HepG2 (cell line): ENCODE measurements around the gene AKR1C4. TPM values are rescaled to one million over a fixed set of nuclear protein-coding genes. Genes with fewer than 3 reads are reported as not detected.

ENCODE experiments used
- ARNT2 ChIP-seq: sonication (generic); formaldehyde crosslinking; IDR thresholded peaks from 2 replicates; pipeline ENCODE4 v1.8.0; 2022; ENCODE audit warnings: mild to moderate bottlenecking, low read depth, missing genetic modification reagents, moderate library complexity
- ARNTL ChIP-seq: sonication (generic); formaldehyde crosslinking; IDR thresholded peaks from 2 replicates; pipeline ENCODE4 v1.4.0; 2020; ENCODE audit warnings: mild to moderate bottlenecking, missing genetic modification reagents
- ATF6 ChIP-seq: sonication (generic); formaldehyde crosslinking; conservative IDR thresholded peaks from 2 replicates; pipeline ENCODE4 v1.4.0; 2020; ENCODE audit warnings: missing genetic modification reagents
- ATF7 ChIP-seq, 2 experiments: fragments of 450-650 bp in 1 of 2; sonication (generic) in 1 of 2; formaldehyde crosslinking in 1 of 2; IDR thresholded peaks; 2 replicates each; pipeline versions ENCODE4 v1.4.0 to v1.6.1; 2016 to 2020; ENCODE audit warnings: antibody characterized with exemption in 1 of 2, mild to moderate bottlenecking in 1 of 2, missing genetic modification reagents in 1 of 2
- CENPX ChIP-seq: sonication (generic); formaldehyde crosslinking; IDR thresholded peaks from 2 replicates; pipeline ENCODE4 v1.9.0; 2021; ENCODE audit warnings: mild to moderate bottlenecking, missing genetic modification reagents, moderate library complexity
- ERF ChIP-seq: IDR thresholded peaks from 2 replicates; pipeline ENCODE4 v1.6.1; 2018; ENCODE audit warnings: missing biosample characterization, missing genetic modification reagents
- EZH2 ChIP-seq: conservative IDR thresholded peaks from 2 replicates; pipeline ENCODE4 v1.6.1; 2012; ENCODE audit warnings: mild to moderate bottlenecking, low read depth, low read length, moderate library complexity
- FOXC1 ChIP-seq: sonication (generic); formaldehyde crosslinking; IDR thresholded peaks from 2 replicates; pipeline ENCODE4 v1.8.0; 2022; ENCODE audit warnings: mild to moderate bottlenecking, missing genetic modification reagents, borderline replicate concordance
- IKZF4 ChIP-seq: sonication (generic); formaldehyde crosslinking; IDR thresholded peaks from 2 replicates; pipeline ENCODE4 v1.5.1; 2020; ENCODE audit warnings: borderline replicate concordance, mild to moderate bottlenecking, low read depth, missing genetic modification reagents; ENCODE audit errors: not compliant biosample characterization
- KLF16 ChIP-seq, 2 experiments: sonication (generic) in 1 of 2; formaldehyde crosslinking in 1 of 2; IDR thresholded peaks; 2 replicates each; pipeline versions ENCODE4 v1.6.1 to v1.8.0; 2016 to 2023; ENCODE audit warnings: missing genetic modification reagents in 2 of 2, missing compliant biosample characterization in 1 of 2
- NFKBIZ ChIP-seq: IDR thresholded peaks from 2 replicates; pipeline ENCODE4 v1.6.1; 2018; ENCODE audit warnings: missing genetic modification reagents, missing compliant biosample characterization
- NR2F6 ChIP-seq, 2 experiments: IDR thresholded peaks; 2 replicates each; pipeline ENCODE4 v1.6.1; 2016; ENCODE audit warnings: antibody characterized with exemption in 1 of 2, mild to moderate bottlenecking in 1 of 2
- SP2 ChIP-seq: sonication (generic); formaldehyde crosslinking; IDR thresholded peaks from 2 replicates; pipeline ENCODE4 v1.5.1; 2020; ENCODE audit warnings: mild to moderate bottlenecking, missing genetic modification reagents
- SSRP1 ChIP-seq: IDR thresholded peaks from 2 replicates; pipeline ENCODE4 v1.6.1; 2016; ENCODE audit warnings: control low read depth
- ZFAT ChIP-seq: sonication (generic); formaldehyde crosslinking; conservative IDR thresholded peaks from 2 replicates; pipeline ENCODE4 v1.8.1; 2023; ENCODE audit warnings: missing genetic modification reagents, inconsistent platforms
- ZFP41 ChIP-seq: sonication (generic); formaldehyde crosslinking; IDR thresholded peaks from 2 replicates; pipeline ENCODE4 v1.4.0; 2020; ENCODE audit warnings: mild to moderate bottlenecking, missing genetic modification reagents, borderline replicate concordance
- ZNF75D ChIP-seq: sonication (generic); formaldehyde crosslinking; IDR thresholded peaks from 2 replicates; pipeline ENCODE4 v1.8.1; 2023; ENCODE audit warnings: missing genetic modification reagents, mild to moderate bottlenecking, borderline replicate concordance
- polyA plus RNA-seq, 8 experiments: library from polyadenylated mRNA; depleted of rRNA in 3 of 8; stranded (reverse) in 7 of 8; unstranded in 1 of 8; fragments of >200 nt; fragmentation: Illumina TruSeq in 4 of 8; extraction: Trizol in 4 of 8; gene quantifications; 2 replicates each; pipeline versions ENCODE4 v1.2.1 to v1.2.3, GENCODE V29; 2011 to 2016; ENCODE audit warnings: low read depth in 4 of 8, missing spikeins in 1 of 8, mixed read lengths in 1 of 8; ENCODE audit not compliant: insufficient read depth in 1 of 8
- total RNA-seq, 5 experiments: library from RNA; depleted of rRNA; stranded (reverse); fragments of >200 nt; fragmentation: Illumina TruSeq; extraction: Trizol; gene quantifications; 2 replicates each; pipeline ENCODE4 v1.2.3, GENCODE V29; 2016; ENCODE audit warnings: low read depth in 1 of 5
- TF ChIP-seq, protein P1 (sequence below): sonication (generic); formaldehyde crosslinking; IDR thresholded peaks from 2 replicates; pipeline ENCODE4 v1.8.0; 2022; ENCODE audit warnings: missing genetic modification reagents, mild to moderate bottlenecking, moderate library complexity, borderline replicate concordance
- TF ChIP-seq, protein P2 (sequence below): sonication (generic); formaldehyde crosslinking; IDR thresholded peaks from 2 replicates; pipeline ENCODE4 v1.4.0; 2020; ENCODE audit warnings: missing genetic modification reagents, mild to moderate bottlenecking, borderline replicate concordance
- TF ChIP-seq, protein P3 (sequence below), 2 experiments: fragments of 450-650 bp in 1 of 2; sonication (generic) in 1 of 2; formaldehyde crosslinking; IDR thresholded peaks; 2 replicates each; pipeline versions ENCODE4 v1.5.0 to v1.8.0; 2020 to 2022; ENCODE audit warnings: mild to moderate bottlenecking in 1 of 2, missing genetic modification reagents in 1 of 2

Gene AKR1C4
- total and polyA plus RNA-seq, 2 of the 13 experiments (the other 11 are each of a cell fraction or from before 2014, with no cell fraction given): 0.18 to 1.3 TPM

DNA sequence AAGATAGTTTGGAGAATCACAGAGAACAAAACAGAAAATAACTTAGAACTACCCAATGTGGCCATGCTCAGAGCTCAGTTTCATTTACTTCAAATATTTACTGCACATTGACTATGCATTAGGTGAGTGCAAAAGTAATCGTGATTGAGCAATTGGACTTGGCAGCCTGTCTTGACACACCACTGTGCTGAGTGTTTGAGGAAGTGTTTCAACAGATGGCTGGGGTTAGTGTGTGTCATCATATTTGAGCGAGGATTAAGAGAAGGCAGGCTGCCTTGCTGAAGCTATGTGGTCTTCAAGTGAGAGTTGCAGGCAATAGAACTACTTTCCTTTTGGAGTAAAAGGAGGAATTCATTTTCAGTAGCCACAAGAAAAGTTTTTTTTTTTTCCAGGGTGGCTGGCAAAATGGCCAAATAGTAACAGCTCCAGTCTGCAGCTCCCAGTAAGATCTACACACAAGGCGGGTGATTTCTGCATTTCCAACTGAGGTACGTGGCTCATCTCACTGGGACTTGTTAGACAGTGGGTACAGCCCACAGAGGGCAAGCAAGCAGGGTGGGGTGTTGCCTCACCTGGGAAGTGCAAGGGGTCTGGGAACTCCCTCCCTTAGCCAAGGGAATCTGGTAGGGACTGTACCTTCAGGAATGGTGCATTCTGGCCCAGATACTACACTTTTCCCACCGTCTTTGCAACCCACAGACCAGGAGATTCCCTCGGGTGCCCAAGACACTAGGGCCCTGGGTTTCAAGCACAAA is 37.6 kb downstream of the AKR1C4 start (continued):
- TF ChIP-seq ATF6 (CRISPR knock-in tag) (no peak), NFKBIZ (peak; percentile 82; the same call in 1 of the 2 replicates), KLF16 (CRISPR knock-in tag; IDR thresholded peaks at IDR 0.05) (peak in 1 of 2 experiments; percentile 61; a peak in 1 of 4 replicates), ZFAT (CRISPR knock-in tag) (no peak), EZH2 (no peak), ZNF75D (CRISPR knock-in tag) (no peak), ARNT2 (CRISPR knock-in tag) (0 out of 2 replicates have a peak, but pooled peaks have one; percentile 23), ZFP41 (CRISPR knock-in tag) (no peak), SSRP1 (CRISPR knock-in tag) (no peak), ERF (CRISPR knock-in tag) (peak; percentile 74), CENPX (no peak), IKZF4 (CRISPR knock-in tag) (no peak), FOXC1 (CRISPR knock-in tag) (no peak), NR2F6 (IDR thresholded peaks at IDR 0.05) (peak; percentile 57; the same call in 1 of the 2 replicates), NR2F6 (CRISPR knock-in tag; IDR thresholded peaks at IDR 0.05) (peak; percentile 58), ATF7 (IDR thresholded peaks at IDR 0.05) (no peak; the same call in 1 of the 2 replicates), ATF7 (CRISPR knock-in tag; IDR thresholded peaks at IDR 0.05) (no peak; the same call in 1 of the 2 replicates), ARNTL (CRISPR knock-in tag) (no peak; the same call in 1 of the 2 replicates), SP2 (CRISPR knock-in tag) (no peak)
- TF ChIP-seq, protein P1, sequence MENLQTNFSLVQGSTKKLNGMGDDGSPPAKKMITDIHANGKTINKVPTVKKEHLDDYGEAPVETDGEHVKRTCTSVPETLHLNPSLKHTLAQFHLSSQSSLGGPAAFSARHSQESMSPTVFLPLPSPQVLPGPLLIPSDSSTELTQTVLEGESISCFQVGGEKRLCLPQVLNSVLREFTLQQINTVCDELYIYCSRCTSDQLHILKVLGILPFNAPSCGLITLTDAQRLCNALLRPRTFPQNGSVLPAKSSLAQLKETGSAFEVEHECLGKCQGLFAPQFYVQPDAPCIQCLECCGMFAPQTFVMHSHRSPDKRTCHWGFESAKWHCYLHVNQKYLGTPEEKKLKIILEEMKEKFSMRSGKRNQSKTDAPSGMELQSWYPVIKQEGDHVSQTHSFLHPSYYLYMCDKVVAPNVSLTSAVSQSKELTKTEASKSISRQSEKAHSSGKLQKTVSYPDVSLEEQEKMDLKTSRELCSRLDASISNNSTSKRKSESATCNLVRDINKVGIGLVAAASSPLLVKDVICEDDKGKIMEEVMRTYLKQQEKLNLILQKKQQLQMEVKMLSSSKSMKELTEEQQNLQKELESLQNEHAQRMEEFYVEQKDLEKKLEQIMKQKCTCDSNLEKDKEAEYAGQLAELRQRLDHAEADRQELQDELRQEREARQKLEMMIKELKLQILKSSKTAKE (CRISPR knock-in tag): no peak
- TF ChIP-seq, protein P2, sequence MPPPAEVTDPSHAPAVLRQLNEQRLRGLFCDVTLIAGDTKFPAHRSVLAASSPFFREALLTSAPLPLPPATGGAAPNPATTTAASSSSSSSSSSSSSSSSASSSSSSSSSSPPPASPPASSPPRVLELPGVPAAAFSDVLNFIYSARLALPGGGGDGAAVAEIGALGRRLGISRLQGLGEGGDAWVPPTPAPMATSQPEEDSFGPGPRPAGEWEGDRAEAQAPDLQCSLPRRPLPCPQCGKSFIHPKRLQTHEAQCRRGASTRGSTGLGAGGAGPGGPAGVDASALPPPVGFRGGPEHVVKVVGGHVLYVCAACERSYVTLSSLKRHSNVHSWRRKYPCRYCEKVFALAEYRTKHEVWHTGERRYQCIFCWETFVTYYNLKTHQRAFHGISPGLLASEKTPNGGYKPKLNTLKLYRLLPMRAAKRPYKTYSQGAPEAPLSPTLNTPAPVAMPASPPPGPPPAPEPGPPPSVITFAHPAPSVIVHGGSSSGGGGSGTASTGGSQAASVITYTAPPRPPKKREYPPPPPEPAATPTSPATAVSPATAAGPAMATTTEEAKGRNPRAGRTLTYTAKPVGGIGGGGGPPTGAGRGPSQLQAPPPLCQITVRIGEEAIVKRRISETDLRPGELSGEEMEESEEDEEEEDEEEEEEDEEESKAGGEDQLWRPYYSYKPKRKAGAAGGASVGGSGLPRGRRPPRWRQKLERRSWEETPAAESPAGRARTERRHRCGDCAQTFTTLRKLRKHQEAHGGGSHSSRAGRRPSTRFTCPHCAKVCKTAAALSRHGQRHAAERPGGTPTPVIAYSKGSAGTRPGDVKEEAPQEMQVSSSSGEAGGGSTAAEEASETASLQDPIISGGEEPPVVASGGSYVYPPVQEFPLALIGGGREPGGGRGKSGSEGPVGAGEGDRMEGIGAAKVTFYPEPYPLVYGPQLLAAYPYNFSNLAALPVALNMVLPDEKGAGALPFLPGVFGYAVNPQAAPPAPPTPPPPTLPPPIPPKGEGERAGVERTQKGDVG (CRISPR knock-in tag): no peak
- TF ChIP-seq, protein P3, sequence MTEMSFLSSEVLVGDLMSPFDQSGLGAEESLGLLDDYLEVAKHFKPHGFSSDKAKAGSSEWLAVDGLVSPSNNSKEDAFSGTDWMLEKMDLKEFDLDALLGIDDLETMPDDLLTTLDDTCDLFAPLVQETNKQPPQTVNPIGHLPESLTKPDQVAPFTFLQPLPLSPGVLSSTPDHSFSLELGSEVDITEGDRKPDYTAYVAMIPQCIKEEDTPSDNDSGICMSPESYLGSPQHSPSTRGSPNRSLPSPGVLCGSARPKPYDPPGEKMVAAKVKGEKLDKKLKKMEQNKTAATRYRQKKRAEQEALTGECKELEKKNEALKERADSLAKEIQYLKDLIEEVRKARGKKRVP (CRISPR knock-in tag; IDR thresholded peaks at IDR 0.05): peak in 1 of 2 experiments; percentile 94; a peak in 2 of 4 replicates
